Neural progenitor cell (in vitro differentiated cells): ENCODE results near the gene RPTOR.

Source experiments
- CTCF ChIP-seq: fragments of 200-600 bp; sonication (generic); IDR thresholded peaks from 2 replicates; pipeline ENCODE4 v1.5.1; 2017; ENCODE audit warnings: antibody characterized with exemption, mild to moderate bottlenecking
- EZH2 ChIP-seq: fragments of 200-600 bp; sonication (generic); IDR thresholded peaks from 2 replicates; pipeline ENCODE4 v1.6.1; 2017; ENCODE audit warnings: antibody characterized with exemption, mild to moderate bottlenecking, moderate library complexity
- EZH2phosphoT487 ChIP-seq: fragments of 200-600 bp; sonication (generic); IDR thresholded peaks from 2 replicates; pipeline ENCODE4 v1.6.1; 2017; ENCODE audit warnings: antibody characterized with exemption

- no peak for TF ChIP-seq CTCF
- TF ChIP-seq EZH2phosphoT487 = no peak
- TF ChIP-seq EZH2 = no peak
Measured at GRCh38 chr17:80781211-80781610, 236.6 kb downstream of the RPTOR start.
